Measurements from ENCODE around the gene KRT14. TPM values are rescaled to one million over a fixed set of nuclear protein-coding genes. Genes with fewer than 3 reads are reported as not detected.

Gene KRT14
- polyA plus RNA-seq, 1 experiment = 0.11 TPM

- TF ChIP-seq, protein P1, sequence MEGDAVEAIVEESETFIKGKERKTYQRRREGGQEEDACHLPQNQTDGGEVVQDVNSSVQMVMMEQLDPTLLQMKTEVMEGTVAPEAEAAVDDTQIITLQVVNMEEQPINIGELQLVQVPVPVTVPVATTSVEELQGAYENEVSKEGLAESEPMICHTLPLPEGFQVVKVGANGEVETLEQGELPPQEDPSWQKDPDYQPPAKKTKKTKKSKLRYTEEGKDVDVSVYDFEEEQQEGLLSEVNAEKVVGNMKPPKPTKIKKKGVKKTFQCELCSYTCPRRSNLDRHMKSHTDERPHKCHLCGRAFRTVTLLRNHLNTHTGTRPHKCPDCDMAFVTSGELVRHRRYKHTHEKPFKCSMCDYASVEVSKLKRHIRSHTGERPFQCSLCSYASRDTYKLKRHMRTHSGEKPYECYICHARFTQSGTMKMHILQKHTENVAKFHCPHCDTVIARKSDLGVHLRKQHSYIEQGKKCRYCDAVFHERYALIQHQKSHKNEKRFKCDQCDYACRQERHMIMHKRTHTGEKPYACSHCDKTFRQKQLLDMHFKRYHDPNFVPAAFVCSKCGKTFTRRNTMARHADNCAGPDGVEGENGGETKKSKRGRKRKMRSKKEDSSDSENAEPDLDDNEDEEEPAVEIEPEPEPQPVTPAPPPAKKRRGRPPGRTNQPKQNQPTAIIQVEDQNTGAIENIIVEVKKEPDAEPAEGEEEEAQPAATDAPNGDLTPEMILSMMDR (IDR thresholded peaks at IDR 0.05; ENCODE audit: insufficient read depth, low read depth, low read length) = no peak
- H3K36me3 ChIP-seq (ENCODE audit: control insufficient read depth, insufficient read depth, low read length) = no peaks in the 10 kb centered on the region
- ChIA-PET CTCF (interaction anchor here (0.6 to 2.7 kb wide), 5 partner anchors 7 to 688 kb away, joined by 3 to 16 read pairs (median 4); no protein-coding TSS in a partner anchor), POLR2A (no interaction called here)
- DNase-seq (ENCODE audit: low read depth) = no peak
- H3K27me3 ChIP-seq (ENCODE audit: control insufficient read depth, insufficient read depth, low read length) = no peaks in the 10 kb centered on the region
- H3K4me3 ChIP-seq (ENCODE audit: low read depth, low read length) = no peak overlapping the region
These were observed 44.3 kb downstream of the KRT14 start for GRCh38 chr17:41542357-41542756.

DNA sequence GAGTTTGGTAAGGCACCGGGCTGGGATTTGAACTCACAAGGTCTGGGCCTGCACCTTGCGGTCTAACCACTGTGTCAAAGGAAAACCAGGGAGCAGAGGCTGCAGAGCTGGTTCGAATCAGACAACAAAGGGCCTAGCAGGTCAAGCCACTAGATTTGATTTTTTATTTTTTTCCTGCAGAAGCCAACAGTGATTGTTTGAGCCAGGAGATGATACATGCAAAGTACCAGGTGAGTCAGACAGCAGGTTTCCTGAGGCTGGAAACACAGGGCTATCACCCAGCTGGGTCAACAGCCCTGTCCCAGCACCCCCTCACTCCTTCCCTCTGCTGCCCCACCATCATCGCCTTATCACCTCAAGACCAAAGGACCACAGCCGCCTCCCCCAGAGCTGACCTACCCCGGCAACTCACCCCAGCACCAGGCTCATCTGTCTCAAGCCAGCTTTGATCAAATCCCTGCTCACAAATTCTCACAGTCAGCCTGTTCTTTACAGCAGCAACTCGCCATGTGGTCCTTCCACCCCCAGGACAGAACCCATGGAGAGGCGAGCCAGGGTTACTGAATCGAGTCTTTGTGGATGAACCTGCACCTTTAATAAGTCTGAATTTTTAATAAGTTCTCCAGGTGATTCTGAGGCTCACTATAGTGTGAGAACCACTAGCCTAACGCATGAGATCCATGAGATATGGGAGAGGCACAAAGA is 45.6 kb downstream of the KRT14 start:
- no peak overlapping the region for H3K4me3 ChIP-seq (ENCODE audit: low read depth, low read length)
- ChIA-PET POLR2A (interaction anchor here (0.6 kb wide), 1 partner anchor 240 kb away, joined by 3 read pairs; no protein-coding TSS in a partner anchor), CTCF (interaction anchor here (0.9 to 2.7 kb wide), 4 partner anchors 8 to 686 kb away, joined by 3 to 16 read pairs (median 6); no protein-coding TSS in a partner anchor)
- TF ChIP-seq, protein P1 (IDR thresholded peaks at IDR 0.05; ENCODE audit: insufficient read depth, low read depth, low read length) = no peak
- DNase-seq (ENCODE audit: low read depth) = no peak
- no peaks in the 10 kb centered on the region for H3K36me3 ChIP-seq (ENCODE audit: control insufficient read depth, insufficient read depth, low read length)
- no peaks in the 10 kb centered on the region for H3K27me3 ChIP-seq (ENCODE audit: control insufficient read depth, insufficient read depth, low read length)

GRCh38 chr17:41539979-41540701 is 46.6 kb downstream of the KRT14 start:
- H3K27me3 ChIP-seq (ENCODE audit: control insufficient read depth, insufficient read depth, low read length) = no peaks in the 10 kb centered on the region
- H3K4me3 ChIP-seq (ENCODE audit: low read depth, low read length) = no peak overlapping the region
- ChIA-PET CTCF (interaction anchor here (0.6 to 2.7 kb wide), 5 partner anchors 9 to 259 kb away, joined by 3 to 16 read pairs (median 4); no protein-coding TSS in a partner anchor), POLR2A (interaction anchor here (0.6 kb wide), 1 partner anchor 241 kb away, joined by 3 read pairs; no protein-coding TSS in a partner anchor)
- DNase-seq (ENCODE audit: low read depth) = no peak
- TF ChIP-seq, protein P1 (IDR thresholded peaks at IDR 0.05; ENCODE audit: insufficient read depth, low read depth, low read length) = no peak
- H3K36me3 ChIP-seq (ENCODE audit: control insufficient read depth, insufficient read depth, low read length) = no peaks in the 10 kb centered on the region

GRCh38 chr17:41539071-41539492 is 47.6 kb downstream of the KRT14 start:
- TF ChIP-seq, protein P1 (IDR thresholded peaks at IDR 0.05; ENCODE audit: insufficient read depth, low read depth, low read length) = no peak
- Histone ChIP-seq H3K4me3 (ENCODE audit: low read depth, low read length) (no peak overlapping the region), H3K36me3 (ENCODE audit: control insufficient read depth, insufficient read depth, low read length) (no peaks in the 10 kb centered on the region), H3K27me3 (ENCODE audit: control insufficient read depth, insufficient read depth, low read length) (no peaks in the 10 kb centered on the region)
- POLR2A ChIA-PET = interaction anchor here (0.6 kb wide), 1 partner anchor 9 kb away, joined by 3 read pairs; no protein-coding TSS in a partner anchor
- no peak for DNase-seq (ENCODE audit: low read depth)
- CTCF ChIA-PET = interaction anchor here (1.7 to 2.6 kb wide), 2 partner anchors 10 to 109 kb away, joined by 8 to 9 read pairs; no protein-coding TSS in a partner anchor

DNA sequence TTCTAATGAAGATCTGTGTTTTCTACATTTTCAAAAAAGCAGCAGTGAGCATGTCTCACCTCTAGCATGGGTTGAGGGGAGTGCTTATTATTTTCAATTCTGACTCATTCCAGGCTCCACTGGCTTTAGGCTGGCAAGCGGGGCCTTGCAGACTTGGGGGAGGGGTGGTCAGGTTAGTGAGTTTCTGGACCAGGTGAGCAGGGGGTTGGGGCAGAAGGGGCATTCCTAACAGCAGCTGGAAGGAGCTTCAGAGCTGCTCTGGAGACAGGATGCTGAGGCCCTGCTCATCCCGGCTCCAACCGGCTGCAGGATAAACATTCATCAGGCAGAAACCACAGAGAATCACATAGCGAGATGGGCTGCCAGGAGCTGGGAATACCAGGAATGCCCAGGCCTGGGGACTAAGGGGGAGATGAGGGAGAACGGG is 48.1 kb downstream of the KRT14 start:
- TF ChIP-seq, protein P1 (IDR thresholded peaks at IDR 0.05; ENCODE audit: insufficient read depth, low read depth, low read length) = no peak
- no peaks in the 10 kb centered on the region for H3K36me3 ChIP-seq (ENCODE audit: control insufficient read depth, insufficient read depth, low read length)
- DNase-seq (ENCODE audit: low read depth) = no peak
- POLR2A ChIA-PET = interaction anchor here (0.6 kb wide), 1 partner anchor 9 kb away, joined by 3 read pairs; no protein-coding TSS in a partner anchor
- H3K27me3 ChIP-seq (ENCODE audit: control insufficient read depth, insufficient read depth, low read length) = no peaks in the 10 kb centered on the region
- CTCF ChIA-PET = interaction anchor here (1.7 to 2.6 kb wide), 2 partner anchors 11 to 110 kb away, joined by 8 to 9 read pairs; no protein-coding TSS in a partner anchor
- no peak overlapping the region for H3K4me3 ChIP-seq (ENCODE audit: low read depth, low read length)
